Embryonic facial prominence (tissue), 1 donor: Measurements from ENCODE around the gene ACTL10.
"Not testable (repeated sequence)": the region's sequence is repeated elsewhere in the genome, so short reads cannot be mapped to it uniquely, and the experiment has no call there.

Experiments used
- DNase-seq: peaks from one replicate; pipeline ENCODE4 v3.0.0-alpha.2; 2016; ENCODE audit errors: extremely low spot score

ACTL10 gene

GRCh38 chr20:33693741-33694638 lies 27.2 kb downstream of the ACTL10 start:
- no peak for DNase-seq

GRCh38 chr20:33694639-33695012 lies 27.9 kb downstream of the ACTL10 start:
- DNase-seq, result no peak

GRCh38 chr20:33696448-33696847 lies 29.7 kb downstream of the ACTL10 start:
- no peak for DNase-seq

GRCh38 chr20:33697129-33697528 lies 30.4 kb downstream of the ACTL10 start:
- DNase-seq, result no peak

GRCh38 chr20:33698966-33699365 lies 32.2 kb downstream of the ACTL10 start:
- not testable (repeated sequence) for DNase-seq

- not testable (repeated sequence) for DNase-seq
These were observed 34.1 kb downstream of the ACTL10 start for GRCh38 chr20:33700696-33701441.

- no peak for DNase-seq
These were observed 35.1 kb downstream of the ACTL10 start for GRCh38 chr20:33701629-33702450.

- DNase-seq, result no peak
These were observed 36.1 kb downstream of the ACTL10 start for GRCh38 chr20:33702861-33703260.

- DNase-seq, result no peak
These were observed 36.9 kb downstream of the ACTL10 start for GRCh38 chr20:33703498-33704137.

- DNase-seq, result no peak
These were observed 37.6 kb downstream of the ACTL10 start for GRCh38 chr20:33704197-33704924.

GRCh38 chr20:33707668-33708067 lies 40.9 kb downstream of the ACTL10 start:
- no peak for DNase-seq

GRCh38 chr20:33709398-33709797 lies 42.7 kb downstream of the ACTL10 start:
- no peak for DNase-seq

GRCh38 chr20:33709905-33710541 lies 43.3 kb downstream of the ACTL10 start:
- DNase-seq, result no peak

GRCh38 chr20:33710681-33711445 lies 44.1 kb downstream of the ACTL10 start:
- DNase-seq, result no peak

- DNase-seq, result no peak
These were observed 44.6 kb downstream of the ACTL10 start for GRCh38 chr20:33711446-33711738.

- no peak for DNase-seq
These were observed 47.2 kb downstream of the ACTL10 start for GRCh38 chr20:33713865-33714367.

- no peak for DNase-seq
These were observed 49.8 kb downstream of the ACTL10 start for GRCh38 chr20:33716498-33716897.
